Esophagus muscularis mucosa (tissue), 4 donors: ENCODE data around the gene RIPK1. TPM values are rescaled to one million over a fixed set of nuclear protein-coding genes. Genes with fewer than 3 reads are reported as not detected.

Experiments
- DNase-seq: peaks from one replicate; pipeline ENCODE4 v3.0.0-alpha.2; 2017; ENCODE audit errors: extremely low spot score
- H3K27ac ChIP-seq, 4 donors: fragments of 200-600 bp; sonication (generic); replicated peaks in 1 of 4; 1 replicate in 3 of 4; 2 replicates in 1 of 4; pipeline ENCODE4 v1.5.1; 2016 to 2019; ENCODE audit warnings: mild to moderate bottlenecking in 1 of 4
- H3K27me3 ChIP-seq, 4 donors: fragments of 200-600 bp; sonication (generic); one replicate each; pipeline versions ENCODE4 v1.5.1 to v1.6.0; 2016 to 2019
- H3K36me3 ChIP-seq, 4 donors: fragments of 200-600 bp; sonication (generic); one replicate each; pipeline ENCODE4 v1.5.1; 2016 to 2019
- H3K4me1 ChIP-seq, 4 donors: fragments of 200-600 bp; sonication (generic); one replicate each; pipeline ENCODE4 v1.5.1; 2016 to 2019
- H3K4me3 ChIP-seq, 4 donors: fragments of 200-600 bp; sonication (generic); 1 replicate in 2 of 4; 2 replicates in 2 of 4; pipeline ENCODE4 v1.5.1; 2016 to 2019; ENCODE audit warnings: mild to moderate bottlenecking in 4 of 4, moderate library complexity in 1 of 4
- H3K9me3 ChIP-seq, 4 donors: fragments of 200-600 bp; sonication (generic); 1 replicate in 3 of 4; 2 replicates in 1 of 4; pipeline ENCODE4 v1.5.1; 2016 to 2019
- CTCF ChIP-seq, 3 experiments: fragments of 200-600 bp in 2 of 3; fragments of 450-650 bp in 1 of 3; sonication (generic) in 2 of 3; IDR thresholded peaks; one replicate each; pipeline ENCODE4 v1.5.1; 2017 to 2019; ENCODE audit warnings: antibody characterized with exemption in 3 of 3, mild to moderate bottlenecking in 2 of 3, moderate library complexity in 1 of 3
- EP300 ChIP-seq: sonication (generic); formaldehyde crosslinking; IDR thresholded peaks from one replicate; pipeline ENCODE4 v1.6.1; 2017; ENCODE audit warnings: antibody characterized with exemption
- POLR2A ChIP-seq: fragments of 450-650 bp; IDR thresholded peaks from one replicate; pipeline ENCODE4 v1.6.1; 2017; ENCODE audit warnings: antibody characterized with exemption, moderate library complexity, mild to moderate bottlenecking, low read depth
- POLR2AphosphoS5 ChIP-seq, 2 donors: sonication (generic); formaldehyde crosslinking; IDR thresholded peaks; one replicate each; pipeline ENCODE4 v1.6.1; 2017; ENCODE audit warnings: antibody characterized with exemption in 2 of 2
- WGBS: methylation state at CpG from one replicate; pipeline ENCODE4 v1.1.5; 2018; 5-methylcytosine and 5-hydroxymethylcytosine counted together
- intact Hi-C: fragments of 100-400 bp; cut with DNase I; formaldehyde crosslinking; loops from one replicate; pipeline ENCODE4 v1.15.1; 2023
- total RNA-seq, 4 donors: library from RNA; depleted of rRNA; stranded (reverse); fragments of >200 nt; gene quantifications; one replicate each; pipeline versions ENCODE4 v1.1.0 to v1.2.1, GENCODE V29; 2016

RIPK1 gene
- total RNA-seq, 4 donors from 2014 or later, result 23.3 to 34.3 (median 26.4) TPM

GRCh38 chr6:3094815-3095214, 26.5 kb downstream of the RIPK1 start:
- no peaks in the 10 kb centered on the region for H3K27me3 ChIP-seq
- WGBS, result 87% methylated on average over 2 of the region's 2 CpGs
- no peak for DNase-seq
- TF ChIP-seq POLR2AphosphoS5 (IDR thresholded peaks at IDR 0.05), result no peak
- no peak for TF ChIP-seq CTCF (IDR thresholded peaks at IDR 0.05)
- TF ChIP-seq EP300, result no peak
- no peak for TF ChIP-seq POLR2A
- intact Hi-C loops, result no loop called here
- H3K27ac ChIP-seq, result no peak overlapping the region
- no peak overlapping the region for H3K4me3 ChIP-seq
- H3K36me3 ChIP-seq, result peaks cover 28 to 69% (median 47%) of the 10 kb centered on the region in 4 donors
- no peaks in the 10 kb centered on the region for H3K4me1 ChIP-seq
- H3K9me3 ChIP-seq, result no peaks in the 10 kb centered on the region

GRCh38 chr6:3102875-3103274, 34.6 kb downstream of the RIPK1 start:
- no peak for DNase-seq
- peaks cover 34 to 99% (median 88%) of the 10 kb centered on the region in 4 donors for H3K36me3 ChIP-seq
- intact Hi-C loops, result no loop called here
- no peaks in the 10 kb centered on the region for H3K9me3 ChIP-seq
- H3K27me3 ChIP-seq, result no peaks in the 10 kb centered on the region
- TF ChIP-seq CTCF (IDR thresholded peaks at IDR 0.05), result no peak
- no peak for TF ChIP-seq EP300
- no peak for TF ChIP-seq POLR2AphosphoS5 (IDR thresholded peaks at IDR 0.05)
- TF ChIP-seq POLR2A, result no peak
- no peak overlapping the region for H3K27ac ChIP-seq
- WGBS, result 92% methylated on average over 3 of the region's 3 CpGs
- no peak overlapping the region for H3K4me3 ChIP-seq
- H3K4me1 ChIP-seq, result no peaks in the 10 kb centered on the region

- no peaks in the 10 kb centered on the region for H3K9me3 ChIP-seq
- 74% methylated on average over 10 of the region's 10 CpGs for WGBS
- H3K4me1 ChIP-seq, result no peaks in the 10 kb centered on the region
- H3K36me3 ChIP-seq, result peaks cover 44 to 99% (median 91%) of the 10 kb centered on the region in 4 donors
- no peak overlapping the region for H3K4me3 ChIP-seq
- DNase-seq, result no peak
- TF ChIP-seq CTCF (IDR thresholded peaks at IDR 0.05) (no peak), POLR2AphosphoS5 (IDR thresholded peaks at IDR 0.05) (no peak), EP300 (no peak), POLR2A (no peak)
- H3K27ac ChIP-seq, result no peak overlapping the region
- H3K27me3 ChIP-seq, result no peaks in the 10 kb centered on the region
- intact Hi-C loops, result no loop called here
These were observed 40.6 kb downstream of the RIPK1 start for GRCh38 chr6:3108746-3109414.

- Histone ChIP-seq H3K36me3 (peaks cover 49 to 99% (median 91%) of the 10 kb centered on the region in 4 donors), H3K27ac (no peak overlapping the region), H3K9me3 (no peaks in the 10 kb centered on the region), H3K4me1 (no peaks in the 10 kb centered on the region), H3K4me3 (no peak overlapping the region), H3K27me3 (no peaks in the 10 kb centered on the region)
- no peak for TF ChIP-seq EP300
- no peak for TF ChIP-seq CTCF (IDR thresholded peaks at IDR 0.05)
- TF ChIP-seq POLR2A, result no peak
- no peak for TF ChIP-seq POLR2AphosphoS5 (IDR thresholded peaks at IDR 0.05)
- intact Hi-C loops, result no loop called here
- WGBS, result 70% methylated on average over 3 of the region's 3 CpGs
- DNase-seq, result no peak
These were observed 41.5 kb downstream of the RIPK1 start for GRCh38 chr6:3109761-3110160.

GRCh38 chr6:3114377-3114776, 46.1 kb downstream of the RIPK1 start:
- Histone ChIP-seq H3K9me3 (no peaks in the 10 kb centered on the region), H3K36me3 (peaks cover 21 to 61% (median 55%) of the 10 kb centered on the region in 4 donors), H3K27me3 (no peaks in the 10 kb centered on the region), H3K27ac (no peak overlapping the region), H3K4me3 (no peak overlapping the region), H3K4me1 (peaks cover 6 to 13% (median 12%) of the 10 kb centered on the region in 4 donors)
- intact Hi-C loops, result no loop called here
- TF ChIP-seq CTCF (IDR thresholded peaks at IDR 0.05) (no peak), EP300 (no peak), POLR2A (no peak), POLR2AphosphoS5 (IDR thresholded peaks at IDR 0.05) (no peak)
- no peak for DNase-seq
- WGBS, result 91% methylated on average over 5 of the region's 6 CpGs
